BJ (cell line): Measurements from ENCODE around the gene SIRT2. TPM values are rescaled to one million over a fixed set of nuclear protein-coding genes. Genes with fewer than 3 reads are reported as not detected.
"Not testable (repeated sequence)": the region's sequence is repeated elsewhere in the genome, so short reads cannot be mapped to it uniquely, and the experiment has no call there.

ENCODE experiments used
- CTCF ChIA-PET: fragments of 350-600 bp; formaldehyde crosslinking; extraction: SDS; loops from one replicate; lab custom pipeline; 2021; ENCODE audit warnings: antibody characterized with exemption, inconsistent platforms; lab: Yijun Ruan, JAX
- POLR2A ChIA-PET: fragments of 300-600 bp; sonication (Branson Sonifier 250); formaldehyde crosslinking; extraction: SDS; loops from one replicate; lab custom pipeline; 2021; ENCODE audit warnings: antibody characterized with exemption; lab: Charles Lee
- DNase-seq: peaks from one replicate; pipeline ENCODE4 v3.0.0-alpha.2; 2011; ENCODE audit warnings: low read depth
- H3K27me3 ChIP-seq: 2 replicates; pipeline ENCODE4 v1.6.0; 2011; ENCODE audit warnings: low read length; ENCODE audit not compliant: control insufficient read depth, insufficient read depth
- H3K36me3 ChIP-seq: 2 replicates; pipeline ENCODE4 v1.5.1; 2011; ENCODE audit warnings: low read length; ENCODE audit not compliant: control insufficient read depth, insufficient read depth
- H3K4me3 ChIP-seq: 2 replicates; pipeline ENCODE4 v1.5.1; 2011; ENCODE audit warnings: low read depth, mild to moderate bottlenecking, control low read depth, low read length
- CTCF ChIP-seq: IDR thresholded peaks from 2 replicates; pipeline ENCODE4 v1.5.1; 2011; ENCODE audit warnings: low read depth, mild to moderate bottlenecking, control low read depth, inconsistent platforms, low read length, moderate library complexity; ENCODE audit not compliant: insufficient read depth
- polyA plus RNA-seq: library from polyadenylated mRNA; depleted of rRNA; stranded (reverse); fragments of >200 nt; gene quantifications from 2 replicates; pipeline ENCODE4 v1.2.3, GENCODE V29; 2011

The SIRT2 gene
- polyA plus RNA-seq, 1 experiment, result 71.8 TPM

- no peak for TF ChIP-seq CTCF
- ChIA-PET POLR2A (no interaction called here), CTCF (interaction anchor here (0.6 to 0.9 kb wide), 2 partner anchors 23 to 217 kb away, joined by 3 read pairs; no protein-coding TSS in a partner anchor)
- no peak for DNase-seq
- Histone ChIP-seq H3K36me3 (peaks cover 8% of the 10 kb centered on the region), H3K27me3 (no peaks in the 10 kb centered on the region), H3K4me3 (no peak overlapping the region)
Observed at GRCh38 chr19:38890686-38891085, 8.7 kb downstream of the SIRT2 start.

GRCh38 chr19:38889803-38890202 is 9.6 kb downstream of the SIRT2 start:
- POLR2A ChIA-PET, result no interaction called here
- no peak for TF ChIP-seq CTCF
- CTCF ChIA-PET, result interaction anchor here (0.7 to 1.2 kb wide), 4 partner anchors 8 to 374 kb away, joined by 3 to 4 read pairs (median 3); partner anchors contain the start of gene NFKBIB
- no peak for DNase-seq
- Histone ChIP-seq H3K36me3 (peaks cover 8% of the 10 kb centered on the region), H3K4me3 (no peak overlapping the region), H3K27me3 (no peaks in the 10 kb centered on the region)

GRCh38 chr19:38888876-38889275 is 10.5 kb downstream of the SIRT2 start:
- ChIA-PET POLR2A (no interaction called here), CTCF (interaction anchor here (0.6 to 2.4 kb wide), 6 partner anchors 9 to 587 kb away, joined by 3 to 30 read pairs (median 4); partner anchors contain the start of gene RINL)
- no peak for TF ChIP-seq CTCF

GRCh38 chr19:38884691-38885090 is 14.7 kb downstream of the SIRT2 start:
- H3K27me3 ChIP-seq, DNase-seq, H3K4me3 ChIP-seq, POLR2A ChIA-PET, H3K36me3 ChIP-seq: not testable (repeated sequence)
- CTCF ChIA-PET, result interaction anchor here (0.9 to 1.5 kb wide), 3 partner anchors 14 to 46 kb away, joined by 3 to 5 read pairs (median 4); partner anchors contain the start of genes MRPS12, NFKBIB and SARS2

More at GRCh38 chr19:38888876-38889275, 10.5 kb downstream of the SIRT2 start:
- Histone ChIP-seq H3K4me3 (no peak overlapping the region), H3K36me3 (peaks cover 8% of the 10 kb centered on the region), H3K27me3 (no peaks in the 10 kb centered on the region)
- no peak for DNase-seq

GRCh38 chr19:38883286-38883685 is 16.1 kb downstream of the SIRT2 start:
- no peak for DNase-seq
- H3K4me3 ChIP-seq, result no peak overlapping the region
- CTCF ChIA-PET, result interaction anchor here (0.5 to 5.2 kb wide), 4 partner anchors 13 to 47 kb away, joined by 3 to 29 read pairs (median 4); no protein-coding TSS in a partner anchor
- POLR2A ChIA-PET, result no interaction called here
- H3K27me3 ChIP-seq, result no peaks in the 10 kb centered on the region
- TF ChIP-seq CTCF, result no peak
- H3K36me3 ChIP-seq, result peaks cover 7% of the 10 kb centered on the region
